SK-N-MC (cell line): ENCODE measurements around the gene AGPAT2.

Experiments used
- EZH2 ChIP-seq: fragments of 200-600 bp; sonication (generic); IDR thresholded peaks from one replicate; pipeline ENCODE4 v1.6.1; 2017; ENCODE audit warnings: antibody characterized with exemption
- POLR2AphosphoS5 ChIP-seq: IDR thresholded peaks from 2 replicates; pipeline ENCODE4 v1.6.1; 2012; ENCODE audit warnings: mild to moderate bottlenecking, low read depth, low read length, borderline replicate concordance

DNA sequence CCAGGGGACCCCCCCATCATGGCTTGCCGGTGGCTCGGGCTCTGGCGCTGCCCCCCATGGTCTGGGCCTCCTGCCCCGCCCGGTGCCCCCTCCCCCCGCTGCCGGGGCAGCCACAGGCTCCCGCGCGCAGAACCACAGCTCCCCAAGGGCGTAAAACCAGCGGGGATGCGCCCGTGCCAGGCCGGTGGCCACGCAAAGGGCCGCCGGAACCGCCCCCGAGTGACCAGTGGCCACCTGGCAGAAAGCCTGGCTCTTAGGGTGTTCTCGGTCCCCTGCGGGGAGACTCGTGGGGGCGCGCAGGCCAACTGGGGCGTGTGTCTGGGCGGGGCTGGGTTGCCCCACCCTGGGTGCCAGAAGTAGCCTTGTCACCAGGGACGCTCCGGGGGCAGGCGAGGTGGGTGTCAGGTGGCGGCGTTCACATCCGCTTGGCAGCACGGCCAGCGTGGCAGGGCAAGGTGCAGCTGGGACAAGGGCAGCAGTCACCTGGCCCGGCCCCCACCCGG is 515 bp upstream of the AGPAT2 start:
- no peak for TF ChIP-seq POLR2AphosphoS5
- no peak for TF ChIP-seq EZH2
